BJ (cell line): Measurements from ENCODE around the gene LRMDA. TPM values are rescaled to one million over a fixed set of nuclear protein-coding genes. Genes with fewer than 3 reads are reported as not detected.

Experiments
- CTCF ChIA-PET: fragments of 350-600 bp; formaldehyde crosslinking; extraction: SDS; loops from one replicate; lab custom pipeline; 2021; ENCODE audit warnings: antibody characterized with exemption, inconsistent platforms; lab: Yijun Ruan, JAX
- POLR2A ChIA-PET: fragments of 300-600 bp; sonication (Branson Sonifier 250); formaldehyde crosslinking; extraction: SDS; loops from one replicate; lab custom pipeline; 2021; ENCODE audit warnings: antibody characterized with exemption; lab: Charles Lee
- DNase-seq: peaks from one replicate; pipeline ENCODE4 v3.0.0-alpha.2; 2011; ENCODE audit warnings: low read depth
- H3K27me3 ChIP-seq: 2 replicates; pipeline ENCODE4 v1.6.0; 2011; ENCODE audit warnings: low read length; ENCODE audit not compliant: control insufficient read depth, insufficient read depth
- H3K36me3 ChIP-seq: 2 replicates; pipeline ENCODE4 v1.5.1; 2011; ENCODE audit warnings: low read length; ENCODE audit not compliant: control insufficient read depth, insufficient read depth
- H3K4me3 ChIP-seq: 2 replicates; pipeline ENCODE4 v1.5.1; 2011; ENCODE audit warnings: low read depth, mild to moderate bottlenecking, control low read depth, low read length
- polyA plus RNA-seq: library from polyadenylated mRNA; depleted of rRNA; stranded (reverse); fragments of >200 nt; gene quantifications from 2 replicates; pipeline ENCODE4 v1.2.3, GENCODE V29; 2011
- TF ChIP-seq, protein P1 (sequence below): IDR thresholded peaks from 2 replicates; pipeline ENCODE4 v1.5.1; 2011; ENCODE audit warnings: low read depth, mild to moderate bottlenecking, control low read depth, inconsistent platforms, low read length, moderate library complexity; ENCODE audit not compliant: insufficient read depth

The LRMDA gene
- polyA plus RNA-seq, 1 experiment, result not detected

DNA sequence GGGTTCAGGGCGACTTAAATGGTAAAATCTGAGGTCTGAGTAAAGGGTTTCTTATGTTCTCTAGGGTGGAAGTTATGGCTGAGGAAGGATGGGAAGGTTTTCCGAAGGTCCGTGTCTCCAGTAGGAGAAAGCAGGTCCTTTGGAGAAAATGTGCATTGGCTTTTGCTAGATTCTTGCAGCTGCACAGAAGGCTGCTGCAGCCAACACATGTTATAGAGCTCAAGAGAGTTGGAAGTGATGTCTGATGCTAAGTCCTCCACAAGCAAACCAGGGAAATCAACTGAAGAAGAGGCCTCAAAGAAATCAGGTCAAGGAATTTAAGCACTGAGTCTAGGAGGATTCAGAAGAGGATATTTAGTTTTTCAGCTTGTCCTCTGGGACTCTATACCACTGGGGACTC lies 404.6 kb downstream of the LRMDA start:
- H3K27me3 ChIP-seq, result no peaks in the 10 kb centered on the region
- H3K4me3 ChIP-seq, result no peak overlapping the region
- no peaks in the 10 kb centered on the region for H3K36me3 ChIP-seq
- POLR2A ChIA-PET, result no interaction called here
- CTCF ChIA-PET, result no interaction called here
- TF ChIP-seq, protein P1, sequence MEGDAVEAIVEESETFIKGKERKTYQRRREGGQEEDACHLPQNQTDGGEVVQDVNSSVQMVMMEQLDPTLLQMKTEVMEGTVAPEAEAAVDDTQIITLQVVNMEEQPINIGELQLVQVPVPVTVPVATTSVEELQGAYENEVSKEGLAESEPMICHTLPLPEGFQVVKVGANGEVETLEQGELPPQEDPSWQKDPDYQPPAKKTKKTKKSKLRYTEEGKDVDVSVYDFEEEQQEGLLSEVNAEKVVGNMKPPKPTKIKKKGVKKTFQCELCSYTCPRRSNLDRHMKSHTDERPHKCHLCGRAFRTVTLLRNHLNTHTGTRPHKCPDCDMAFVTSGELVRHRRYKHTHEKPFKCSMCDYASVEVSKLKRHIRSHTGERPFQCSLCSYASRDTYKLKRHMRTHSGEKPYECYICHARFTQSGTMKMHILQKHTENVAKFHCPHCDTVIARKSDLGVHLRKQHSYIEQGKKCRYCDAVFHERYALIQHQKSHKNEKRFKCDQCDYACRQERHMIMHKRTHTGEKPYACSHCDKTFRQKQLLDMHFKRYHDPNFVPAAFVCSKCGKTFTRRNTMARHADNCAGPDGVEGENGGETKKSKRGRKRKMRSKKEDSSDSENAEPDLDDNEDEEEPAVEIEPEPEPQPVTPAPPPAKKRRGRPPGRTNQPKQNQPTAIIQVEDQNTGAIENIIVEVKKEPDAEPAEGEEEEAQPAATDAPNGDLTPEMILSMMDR, result no peak
- no peak for DNase-seq

GRCh38 chr10:75838486-75838885 lies 407.1 kb downstream of the LRMDA start:
- no peaks in the 10 kb centered on the region for H3K36me3 ChIP-seq
- no peak overlapping the region for H3K4me3 ChIP-seq
- H3K27me3 ChIP-seq, result no peaks in the 10 kb centered on the region
- POLR2A ChIA-PET, result no interaction called here
- TF ChIP-seq, protein P1, result no peak
- CTCF ChIA-PET, result no interaction called here
- no peak for DNase-seq

DNA sequence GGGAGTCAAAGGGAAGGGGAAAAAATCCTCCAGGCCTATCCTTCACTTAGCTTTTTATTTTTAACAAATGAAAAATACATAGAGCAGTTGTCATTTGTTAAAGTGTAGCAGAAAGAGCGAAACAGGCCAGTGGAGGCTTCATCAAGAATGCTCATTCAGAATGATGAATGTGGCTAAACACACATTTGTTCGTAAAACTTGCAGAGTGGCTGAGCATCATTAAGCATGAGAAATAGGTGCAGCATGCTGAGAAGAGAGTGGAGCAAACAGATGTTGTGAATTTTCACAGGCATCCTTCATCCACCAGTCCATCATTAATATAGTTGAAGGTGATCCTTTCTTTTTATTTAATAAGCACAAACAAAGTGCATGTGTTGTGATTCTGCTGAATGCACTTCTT lies 407.6 kb downstream of the LRMDA start:
- POLR2A ChIA-PET, result no interaction called here
- Histone ChIP-seq H3K4me3 (no peak overlapping the region), H3K27me3 (no peaks in the 10 kb centered on the region), H3K36me3 (no peaks in the 10 kb centered on the region)
- CTCF ChIA-PET, result no interaction called here
- no peak for DNase-seq
- TF ChIP-seq, protein P1, result no peak

- POLR2A ChIA-PET, result no interaction called here
- H3K27me3 ChIP-seq, result no peaks in the 10 kb centered on the region
- CTCF ChIA-PET, result interaction anchor here (1.5 kb wide), 1 partner anchor 36 kb away, joined by 3 read pairs; no protein-coding TSS in a partner anchor
- H3K4me3 ChIP-seq, result no peak overlapping the region
- TF ChIP-seq, protein P1, result no peak
- DNase-seq, result no peak
- H3K36me3 ChIP-seq, result no peaks in the 10 kb centered on the region
Measured at GRCh38 chr10:75841266-75841665, 409.8 kb downstream of the LRMDA start.

- POLR2A ChIA-PET, result no interaction called here
- CTCF ChIA-PET, result no interaction called here
- no peak for DNase-seq
- H3K27me3 ChIP-seq, result no peaks in the 10 kb centered on the region
- H3K4me3 ChIP-seq, result no peak overlapping the region
- TF ChIP-seq, protein P1, result no peak
- no peaks in the 10 kb centered on the region for H3K36me3 ChIP-seq
Measured at GRCh38 chr10:75845176-75845947, 413.9 kb downstream of the LRMDA start.
